ENCODE results near the gene PRADC1.

- TF ChIP-seq NFIC (IDR thresholded peaks at IDR 0.05) (no peak), RAD21 (IDR thresholded peaks at IDR 0.05; ENCODE audit: low read depth) (no peak), YY1 (IDR thresholded peaks at IDR 0.05; ENCODE audit: low read depth) (no peak), FOXM1 (IDR thresholded peaks at IDR 0.05; ENCODE audit: borderline replicate concordance, low read depth) (no peak), TCF12 (IDR thresholded peaks at IDR 0.05; ENCODE audit: low read depth) (no peak), EGR1 (IDR thresholded peaks at IDR 0.05) (no peak), EP300 (IDR thresholded peaks at IDR 0.05; ENCODE audit: borderline replicate concordance) (no peak), ZBTB7A (IDR thresholded peaks at IDR 0.05; ENCODE audit: low read depth) (no peak), CREB1 (IDR thresholded peaks at IDR 0.05; ENCODE audit: low read depth) (no peak)
Measured at GRCh38 chr2:73212098-73212447, 21.0 kb downstream of the PRADC1 start.
